HepG2 (cell line): ENCODE measurements around the gene TUT4. TPM values are rescaled to one million over a fixed set of nuclear protein-coding genes. Genes with fewer than 3 reads are reported as not detected.

Experiments
- ARNT ChIP-seq: fragments of 450-650 bp; IDR thresholded peaks from 2 replicates; pipeline ENCODE4 v1.6.1; 2017
- BRCA1 ChIP-seq: sonication (generic); formaldehyde crosslinking; IDR thresholded peaks from 2 replicates; pipeline ENCODE4 v1.4.0; 2020; ENCODE audit warnings: missing genetic modification reagents
- CC2D1A ChIP-seq: sonication (generic); formaldehyde crosslinking; IDR thresholded peaks from 2 replicates; pipeline ENCODE4 v1.8.1; 2023; ENCODE audit warnings: mild to moderate bottlenecking, missing genetic modification reagents
- EHMT2 ChIP-seq: fragments of 200-600 bp; sonication (generic); IDR thresholded peaks from 2 replicates; pipeline ENCODE4 v1.7.0; 2017; ENCODE audit warnings: antibody characterized with exemption, low read depth, low read length, borderline replicate concordance
- FOXA3 ChIP-seq: IDR thresholded peaks from 2 replicates; pipeline ENCODE4 v1.6.1; 2016; ENCODE audit warnings: missing genetic modification reagents, missing compliant biosample characterization
- HDAC1 ChIP-seq: sonication (generic); formaldehyde crosslinking; IDR thresholded peaks from 2 replicates; pipeline ENCODE4 v1.5.1; 2020; ENCODE audit warnings: mild to moderate bottlenecking, missing genetic modification reagents
- HNF4A ChIP-seq: sonication (generic); formaldehyde crosslinking; IDR thresholded peaks from 2 replicates; pipeline ENCODE4 v1.4.0; 2020; ENCODE audit warnings: missing genetic modification reagents
- NFE2 ChIP-seq: sonication (generic); formaldehyde crosslinking; IDR thresholded peaks from 2 replicates; pipeline ENCODE4 v1.4.0; 2020; ENCODE audit warnings: missing genetic modification reagents
- NFE2L1 ChIP-seq: sonication (generic); formaldehyde crosslinking; IDR thresholded peaks from 2 replicates; pipeline ENCODE4 v1.4.0; 2020; ENCODE audit warnings: missing genetic modification reagents, mild to moderate bottlenecking, borderline replicate concordance
- NFE2L2 ChIP-seq: fragments of 150-350 bp; IDR thresholded peaks from 2 replicates; pipeline ENCODE4 v1.6.1; 2014; ENCODE audit warnings: low read length
- NFKBIZ ChIP-seq: IDR thresholded peaks from 2 replicates; pipeline ENCODE4 v1.6.1; 2018; ENCODE audit warnings: missing genetic modification reagents, missing compliant biosample characterization
- NFYB ChIP-seq: sonication (generic); formaldehyde crosslinking; IDR thresholded peaks from 2 replicates; pipeline ENCODE4 v1.4.0; 2020; ENCODE audit warnings: missing genetic modification reagents
- NRL ChIP-seq: sonication (generic); formaldehyde crosslinking; IDR thresholded peaks from 2 replicates; pipeline ENCODE4 v1.5.0; 2020; ENCODE audit warnings: missing genetic modification reagents, mild to moderate bottlenecking, moderate library complexity, borderline replicate concordance
- PHF20 ChIP-seq: sonication (generic); formaldehyde crosslinking; IDR thresholded peaks from 2 replicates; pipeline ENCODE4 v1.5.0; 2020; ENCODE audit warnings: mild to moderate bottlenecking, missing genetic modification reagents
- SRSF9 ChIP-seq: fragments of 200-400 bp; formaldehyde crosslinking; IDR thresholded peaks from 2 replicates; pipeline ENCODE4 v1.6.1; 2018; ENCODE audit warnings: borderline replicate concordance, mild to moderate bottlenecking, low read depth, low read length; ENCODE audit not compliant: insufficient read depth, poor library complexity, severe bottlenecking
- TCF12 ChIP-seq, 2 experiments: fragments of 450-650 bp in 1 of 2; sonication (generic) in 1 of 2; formaldehyde crosslinking in 1 of 2; IDR thresholded peaks; 2 replicates each; pipeline versions ENCODE4 v1.6.1 to v1.8.0; 2017 to 2022; ENCODE audit warnings: antibody characterized with exemption in 1 of 2, mild to moderate bottlenecking in 1 of 2, missing genetic modification reagents in 1 of 2, moderate library complexity in 1 of 2
- ZBTB8A ChIP-seq: sonication (generic); formaldehyde crosslinking; IDR thresholded peaks from 2 replicates; pipeline ENCODE4 v1.4.0; 2020; ENCODE audit warnings: mild to moderate bottlenecking, low read depth, missing genetic modification reagents, borderline replicate concordance
- ZNF20 ChIP-seq: sonication (generic); formaldehyde crosslinking; IDR thresholded peaks from 2 replicates; pipeline ENCODE4 v1.4.0; 2020; ENCODE audit warnings: mild to moderate bottlenecking, moderate library complexity, missing genetic modification reagents
- ZNF235 ChIP-seq: sonication (generic); formaldehyde crosslinking; IDR thresholded peaks from 2 replicates; pipeline ENCODE4 v1.8.1; 2023; ENCODE audit warnings: mild to moderate bottlenecking, missing genetic modification reagents, borderline replicate concordance
- ZNF251 ChIP-seq: sonication (generic); formaldehyde crosslinking; IDR thresholded peaks from 2 replicates; pipeline ENCODE4 v1.9.0; 2021; ENCODE audit warnings: mild to moderate bottlenecking, missing genetic modification reagents
- ZNF337 ChIP-seq: sonication (generic); formaldehyde crosslinking; IDR thresholded peaks from 2 replicates; pipeline ENCODE4 v1.5.1; 2020; ENCODE audit warnings: missing genetic modification reagents, low read depth, mild to moderate bottlenecking, borderline replicate concordance
- ZNF564 ChIP-seq: sonication (generic); formaldehyde crosslinking; IDR thresholded peaks from 2 replicates; pipeline ENCODE4 v1.8.1; 2023; ENCODE audit warnings: mild to moderate bottlenecking, missing genetic modification reagents
- ZNF570 ChIP-seq: sonication (generic); formaldehyde crosslinking; IDR thresholded peaks from 2 replicates; pipeline ENCODE4 v1.4.0; 2020; ENCODE audit warnings: mild to moderate bottlenecking, missing genetic modification reagents, borderline replicate concordance
- ZNF619 ChIP-seq: sonication (generic); formaldehyde crosslinking; IDR thresholded peaks from 2 replicates; pipeline ENCODE4 v1.4.0; 2020; ENCODE audit warnings: mild to moderate bottlenecking, missing genetic modification reagents
- ZNF670 ChIP-seq: sonication (generic); formaldehyde crosslinking; IDR thresholded peaks from 2 replicates; pipeline ENCODE4 v1.8.0; 2022; ENCODE audit warnings: mild to moderate bottlenecking, missing genetic modification reagents, borderline replicate concordance
- ZNF672 ChIP-seq: sonication (generic); formaldehyde crosslinking; IDR thresholded peaks from 2 replicates; pipeline ENCODE4 v1.8.1; 2022; ENCODE audit warnings: missing genetic modification reagents
- ZSCAN9 ChIP-seq: IDR thresholded peaks from 2 replicates; pipeline ENCODE4 v1.6.1; 2016; ENCODE audit warnings: borderline replicate concordance
- polyA plus RNA-seq, 8 experiments: library from polyadenylated mRNA; depleted of rRNA in 3 of 8; stranded (reverse) in 7 of 8; unstranded in 1 of 8; fragments of >200 nt; fragmentation: Illumina TruSeq in 4 of 8; extraction: Trizol in 4 of 8; gene quantifications; 2 replicates each; pipeline versions ENCODE4 v1.2.1 to v1.2.3, GENCODE V29; 2011 to 2016; ENCODE audit warnings: low read depth in 4 of 8, missing spikeins in 1 of 8, mixed read lengths in 1 of 8; ENCODE audit not compliant: insufficient read depth in 1 of 8
- total RNA-seq, 5 experiments: library from RNA; depleted of rRNA; stranded (reverse); fragments of >200 nt; fragmentation: Illumina TruSeq; extraction: Trizol; gene quantifications; 2 replicates each; pipeline ENCODE4 v1.2.3, GENCODE V29; 2016; ENCODE audit warnings: low read depth in 1 of 5
- TF ChIP-seq, protein P1 (sequence below): sonication (generic); formaldehyde crosslinking; IDR thresholded peaks from 2 replicates; pipeline ENCODE4 v1.5.0; 2020; ENCODE audit warnings: mild to moderate bottlenecking, missing genetic modification reagents
- TF ChIP-seq, protein P2 (sequence below): sonication (generic); formaldehyde crosslinking; IDR thresholded peaks from 2 replicates; pipeline ENCODE4 v1.4.0; 2020; ENCODE audit warnings: low read depth, mild to moderate bottlenecking, missing genetic modification reagents

Gene TUT4
- total and polyA plus RNA-seq, 2 of the 13 experiments (the other 11 are each of a cell fraction or from before 2014, with no cell fraction given): 44.7 to 53.5 TPM

DNA sequence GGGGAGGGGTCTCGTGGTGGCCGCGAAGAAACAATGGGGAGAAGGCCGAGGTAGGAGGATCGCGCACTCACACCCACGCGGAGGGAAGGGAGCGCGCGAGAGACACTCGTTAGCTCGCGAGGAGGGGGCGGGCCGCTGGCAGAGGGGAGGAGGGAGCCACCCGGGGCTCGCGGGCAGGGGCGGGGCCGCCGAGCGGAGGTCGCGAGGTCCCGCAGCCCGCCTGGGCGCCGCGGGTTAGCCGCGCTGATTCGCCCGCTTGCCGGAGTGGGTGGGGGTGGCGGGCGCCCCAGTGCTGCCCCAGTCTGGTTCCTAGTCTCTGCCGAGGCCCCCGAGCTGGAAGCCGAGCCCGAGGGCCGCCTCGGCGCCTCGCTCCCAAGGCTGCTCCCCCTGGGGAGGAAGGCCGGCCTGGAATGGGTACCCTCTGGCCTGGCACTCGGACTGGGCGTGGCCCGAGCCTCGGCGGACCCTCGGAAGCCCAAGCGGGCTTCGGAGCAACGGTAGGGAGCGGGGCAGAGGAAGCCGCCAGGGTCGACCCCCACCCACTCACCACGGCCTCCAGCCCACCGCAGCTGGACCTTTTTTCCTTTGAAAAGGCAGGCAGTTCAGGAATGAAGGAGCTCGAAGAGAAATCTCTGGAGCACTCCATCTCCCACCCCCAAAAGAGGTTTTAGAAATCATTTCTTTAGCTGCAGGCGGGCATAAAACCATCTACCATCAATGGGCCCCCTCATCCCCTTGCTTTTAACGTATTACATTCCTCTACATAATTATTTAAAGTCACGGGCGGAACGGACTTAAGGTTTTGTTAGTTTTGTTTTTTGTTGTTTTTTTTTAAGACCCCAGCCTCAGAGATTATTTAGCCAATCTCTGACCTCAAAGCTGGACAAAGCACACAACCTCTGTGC is 722 bp upstream of the TUT4 start (continued):
- TF ChIP-seq, protein P1, sequence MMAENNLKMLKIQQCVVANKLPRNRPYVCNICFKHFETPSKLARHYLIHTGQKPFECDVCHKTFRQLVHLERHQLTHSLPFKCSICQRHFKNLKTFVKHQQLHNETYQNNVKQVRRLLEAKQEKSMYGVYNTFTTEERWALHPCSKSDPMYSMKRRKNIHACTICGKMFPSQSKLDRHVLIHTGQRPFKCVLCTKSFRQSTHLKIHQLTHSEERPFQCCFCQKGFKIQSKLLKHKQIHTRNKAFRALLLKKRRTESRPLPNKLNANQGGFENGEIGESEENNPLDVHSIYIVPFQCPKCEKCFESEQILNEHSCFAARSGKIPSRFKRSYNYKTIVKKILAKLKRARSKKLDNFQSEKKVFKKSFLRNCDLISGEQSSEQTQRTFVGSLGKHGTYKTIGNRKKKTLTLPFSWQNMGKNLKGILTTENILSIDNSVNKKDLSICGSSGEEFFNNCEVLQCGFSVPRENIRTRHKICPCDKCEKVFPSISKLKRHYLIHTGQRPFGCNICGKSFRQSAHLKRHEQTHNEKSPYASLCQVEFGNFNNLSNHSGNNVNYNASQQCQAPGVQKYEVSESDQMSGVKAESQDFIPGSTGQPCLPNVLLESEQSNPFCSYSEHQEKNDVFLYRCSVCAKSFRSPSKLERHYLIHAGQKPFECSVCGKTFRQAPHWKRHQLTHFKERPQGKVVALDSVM (CRISPR knock-in tag): peak; percentile 63; the same call in 1 of the 2 replicates
- TF ChIP-seq NFE2L1 (CRISPR knock-in tag) (no peak), ZNF564 (CRISPR knock-in tag) (no peak), ZNF619 (CRISPR knock-in tag) (no peak), ZBTB8A (CRISPR knock-in tag) (no peak), EHMT2 (no peak), ZNF20 (CRISPR knock-in tag) (0 out of 2 replicates have a peak, but pooled peaks have one; percentile 41), ZNF570 (CRISPR knock-in tag) (no peak), FOXA3 (peak; percentile 39), PHF20 (no peak; the same call in 1 of the 2 replicates), NFKBIZ (no peak), NFYB (CRISPR knock-in tag) (no peak), ZNF337 (CRISPR knock-in tag) (no peak), ZNF251 (CRISPR knock-in tag) (no peak), ZNF672 (no peak), NFE2 (no peak), TCF12 (IDR thresholded peaks at IDR 0.05) (no peak), TCF12 (CRISPR knock-in tag; IDR thresholded peaks at IDR 0.05) (no peak), NRL (peak; percentile 50), ARNT (no peak), HNF4A (CRISPR knock-in tag) (0 out of 2 replicates have a peak, but pooled peaks have one; percentile 22), ZNF235 (CRISPR knock-in tag) (no peak), ZNF670 (CRISPR knock-in tag) (0 out of 2 replicates have a peak, but pooled peaks have one; percentile 33), HDAC1 (peak; percentile 72), BRCA1 (CRISPR knock-in tag) (no peak), ZSCAN9 (CRISPR knock-in tag) (peak; percentile 36; the same call in 1 of the 2 replicates), SRSF9 (no peak), NFE2L2 (no peak), CC2D1A (CRISPR knock-in tag) (no peak)
- TF ChIP-seq, protein P2, sequence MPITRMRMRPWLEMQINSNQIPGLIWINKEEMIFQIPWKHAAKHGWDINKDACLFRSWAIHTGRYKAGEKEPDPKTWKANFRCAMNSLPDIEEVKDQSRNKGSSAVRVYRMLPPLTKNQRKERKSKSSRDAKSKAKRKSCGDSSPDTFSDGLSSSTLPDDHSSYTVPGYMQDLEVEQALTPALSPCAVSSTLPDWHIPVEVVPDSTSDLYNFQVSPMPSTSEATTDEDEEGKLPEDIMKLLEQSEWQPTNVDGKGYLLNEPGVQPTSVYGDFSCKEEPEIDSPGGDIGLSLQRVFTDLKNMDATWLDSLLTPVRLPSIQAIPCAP (CRISPR knock-in tag): no peak
